OCI-LY7 (cell line): ENCODE measurements around the gene COL24A1.

ENCODE experiments used
- EZH2phosphoT487 ChIP-seq: fragments of 200-600 bp; sonication (generic); IDR thresholded peaks from 2 replicates; pipeline ENCODE4 v1.6.1; 2018; ENCODE audit warnings: low read depth, borderline replicate concordance, mild to moderate bottlenecking, mixed run types, antibody characterized with exemption, low read length, moderate library complexity, mixed read lengths
- TF ChIP-seq, protein P1 (sequence below): fragments of 200-600 bp; sonication (generic); conservative IDR thresholded peaks from 2 replicates; pipeline ENCODE4 v1.5.1; 2014; ENCODE audit warnings: mild to moderate bottlenecking, antibody characterized with exemption, low read length, moderate library complexity, mixed read lengths

DNA sequence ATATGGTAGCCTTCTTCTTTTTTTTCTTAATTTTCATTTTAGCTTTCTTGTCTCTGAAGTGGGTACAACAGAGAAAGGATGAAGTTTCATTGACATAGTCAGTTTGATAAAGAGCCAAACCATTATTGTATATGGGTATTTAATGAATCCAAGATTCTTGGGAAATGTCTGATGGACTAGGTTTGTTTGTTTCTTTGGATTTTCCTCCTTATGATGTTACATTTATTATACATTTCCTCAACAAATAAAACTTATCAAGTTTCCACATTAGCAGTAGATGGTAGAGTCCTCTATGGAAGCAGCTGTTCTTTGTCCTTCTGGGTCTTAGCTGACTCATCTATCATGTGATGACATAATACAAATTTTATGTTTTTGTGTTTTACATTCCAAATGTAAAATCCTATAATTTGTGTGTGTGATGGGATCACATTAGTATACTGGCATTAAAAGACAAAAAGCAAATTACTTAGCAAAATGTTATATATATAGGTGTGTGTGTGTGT lies 6.0 kb downstream of the COL24A1 start:
- TF ChIP-seq, protein P1, sequence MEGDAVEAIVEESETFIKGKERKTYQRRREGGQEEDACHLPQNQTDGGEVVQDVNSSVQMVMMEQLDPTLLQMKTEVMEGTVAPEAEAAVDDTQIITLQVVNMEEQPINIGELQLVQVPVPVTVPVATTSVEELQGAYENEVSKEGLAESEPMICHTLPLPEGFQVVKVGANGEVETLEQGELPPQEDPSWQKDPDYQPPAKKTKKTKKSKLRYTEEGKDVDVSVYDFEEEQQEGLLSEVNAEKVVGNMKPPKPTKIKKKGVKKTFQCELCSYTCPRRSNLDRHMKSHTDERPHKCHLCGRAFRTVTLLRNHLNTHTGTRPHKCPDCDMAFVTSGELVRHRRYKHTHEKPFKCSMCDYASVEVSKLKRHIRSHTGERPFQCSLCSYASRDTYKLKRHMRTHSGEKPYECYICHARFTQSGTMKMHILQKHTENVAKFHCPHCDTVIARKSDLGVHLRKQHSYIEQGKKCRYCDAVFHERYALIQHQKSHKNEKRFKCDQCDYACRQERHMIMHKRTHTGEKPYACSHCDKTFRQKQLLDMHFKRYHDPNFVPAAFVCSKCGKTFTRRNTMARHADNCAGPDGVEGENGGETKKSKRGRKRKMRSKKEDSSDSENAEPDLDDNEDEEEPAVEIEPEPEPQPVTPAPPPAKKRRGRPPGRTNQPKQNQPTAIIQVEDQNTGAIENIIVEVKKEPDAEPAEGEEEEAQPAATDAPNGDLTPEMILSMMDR = no peak
- TF ChIP-seq EZH2phosphoT487 = no peak
